Measurements from ENCODE around the gene TTC6. TPM values are rescaled to one million over a fixed set of nuclear protein-coding genes. Genes with fewer than 3 reads are reported as not detected.

TTC6 gene
- total RNA-seq, 1 donor from 2014 or later: not detected

DNA sequence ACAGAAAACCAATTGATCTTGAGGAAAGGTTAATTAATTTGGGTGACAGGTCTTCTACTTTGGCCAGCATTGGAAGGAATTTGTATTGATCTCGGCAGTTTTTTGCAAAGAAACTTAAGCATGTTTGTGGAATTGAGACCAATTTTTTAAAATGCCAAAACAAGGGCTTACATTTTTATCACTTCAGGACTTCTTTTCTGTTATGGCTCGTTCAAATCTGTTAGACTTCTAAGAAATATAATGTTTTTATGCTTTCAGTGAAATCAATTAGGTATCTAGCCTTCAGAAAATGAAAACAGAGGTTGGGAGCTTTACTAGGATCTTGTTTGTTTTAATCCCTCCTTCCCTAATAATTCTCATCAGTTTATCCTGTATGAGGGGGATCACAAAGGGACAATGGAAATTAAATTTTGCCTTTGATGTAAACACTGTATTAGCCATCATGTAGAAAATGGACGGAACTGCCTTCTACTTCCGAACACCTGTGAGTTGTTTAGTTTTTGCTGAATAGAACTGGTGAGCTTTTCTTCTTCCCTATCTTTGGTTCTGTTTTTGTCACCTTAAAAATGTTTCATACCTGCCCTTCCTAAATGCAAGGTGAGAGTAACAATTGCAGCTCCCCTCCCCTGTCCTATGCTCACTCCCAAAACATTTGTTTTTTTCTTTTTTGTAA lies 8.2 kb upstream of the TTC6 start:
- H3K36me3 Mint-ChIP-seq (ENCODE audit: low read depth, unreplicated experiment): peaks cover 1% of the 10 kb centered on the region
- no peak overlapping the region for H2AFZ ChIP-seq (ENCODE audit: low read depth, low read length)
- H3K4me2 ChIP-seq (ENCODE audit: low read length): no peak overlapping the region

DNA sequence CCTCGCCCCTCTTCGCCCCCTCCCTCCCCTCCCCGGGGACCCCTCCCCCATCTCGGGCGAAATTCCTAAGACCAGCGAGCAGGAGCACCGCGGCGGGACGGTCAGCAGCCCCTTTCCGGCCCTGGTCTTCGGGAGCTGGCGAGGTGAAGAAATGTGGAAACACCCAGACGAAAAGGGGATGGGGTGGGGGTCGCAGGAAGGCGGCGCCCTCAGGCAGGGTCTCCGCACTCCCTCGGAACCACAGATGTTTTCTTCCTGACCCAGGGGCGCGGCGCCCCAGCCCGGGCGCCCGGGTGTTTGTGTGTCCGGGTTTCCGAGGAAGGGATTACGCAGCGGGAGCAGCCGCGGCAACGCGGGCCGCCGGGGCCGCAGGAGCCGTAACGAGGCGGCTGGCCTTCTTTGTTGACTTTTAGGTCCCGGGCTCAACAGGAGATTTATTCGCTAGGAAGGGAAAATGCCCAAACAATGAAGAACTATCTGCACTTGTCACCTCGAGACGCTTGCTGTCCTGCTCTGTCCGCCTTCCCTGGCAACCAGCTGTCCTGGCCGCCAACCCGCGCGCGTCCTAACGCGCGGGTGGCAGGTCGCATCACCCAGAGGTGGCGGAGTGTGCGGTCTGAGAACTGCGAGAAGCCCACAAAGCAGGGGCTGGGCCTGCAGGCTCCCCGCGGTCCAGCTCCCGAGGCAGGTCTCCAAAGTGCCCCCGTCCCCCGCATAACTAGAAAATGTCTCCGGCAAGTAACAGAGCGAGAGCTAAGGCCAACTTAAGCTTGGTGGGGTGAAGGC lies 7.4 kb upstream of the TTC6 start:
- Histone ChIP-seq H3K4me3 (ENCODE audit: insufficient read depth, low read depth, low read length) (no peak overlapping the region), H3K27ac (ENCODE audit: low read depth, low read length) (no peak overlapping the region), H3K27me3 (ENCODE audit: insufficient read depth, low read length) (peaks cover 97% of the 10 kb centered on the region), H3K9me3 (ENCODE audit: insufficient read depth, low read depth, low read length) (no peaks in the 10 kb centered on the region), H3K4me1 (ENCODE audit: insufficient read depth, low read length) (peaks cover 8% of the 10 kb centered on the region), H3K36me3 (ENCODE audit: insufficient read depth, low read length) (no peaks in the 10 kb centered on the region), H3K79me2 (ENCODE audit: insufficient read depth, low read length) (no peaks in the 10 kb centered on the region), H3K4me2 (ENCODE audit: low read length) (peak overlapping the region; percentile 38), H3K9ac (ENCODE audit: low read length) (no peak overlapping the region), H4K20me1 (ENCODE audit: insufficient read depth, low read length) (peaks cover 12% of the 10 kb centered on the region), H2AFZ (ENCODE audit: low read depth, low read length) (no peak overlapping the region)
- FAIRE-seq: no peak
- peak; percentile 96 for TF ChIP-seq EZH2 (IDR thresholded peaks at IDR 0.05; ENCODE audit: insufficient read depth, low read length)
- TF ChIP-seq, protein P1, sequence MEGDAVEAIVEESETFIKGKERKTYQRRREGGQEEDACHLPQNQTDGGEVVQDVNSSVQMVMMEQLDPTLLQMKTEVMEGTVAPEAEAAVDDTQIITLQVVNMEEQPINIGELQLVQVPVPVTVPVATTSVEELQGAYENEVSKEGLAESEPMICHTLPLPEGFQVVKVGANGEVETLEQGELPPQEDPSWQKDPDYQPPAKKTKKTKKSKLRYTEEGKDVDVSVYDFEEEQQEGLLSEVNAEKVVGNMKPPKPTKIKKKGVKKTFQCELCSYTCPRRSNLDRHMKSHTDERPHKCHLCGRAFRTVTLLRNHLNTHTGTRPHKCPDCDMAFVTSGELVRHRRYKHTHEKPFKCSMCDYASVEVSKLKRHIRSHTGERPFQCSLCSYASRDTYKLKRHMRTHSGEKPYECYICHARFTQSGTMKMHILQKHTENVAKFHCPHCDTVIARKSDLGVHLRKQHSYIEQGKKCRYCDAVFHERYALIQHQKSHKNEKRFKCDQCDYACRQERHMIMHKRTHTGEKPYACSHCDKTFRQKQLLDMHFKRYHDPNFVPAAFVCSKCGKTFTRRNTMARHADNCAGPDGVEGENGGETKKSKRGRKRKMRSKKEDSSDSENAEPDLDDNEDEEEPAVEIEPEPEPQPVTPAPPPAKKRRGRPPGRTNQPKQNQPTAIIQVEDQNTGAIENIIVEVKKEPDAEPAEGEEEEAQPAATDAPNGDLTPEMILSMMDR (IDR thresholded peaks at IDR 0.05; ENCODE audit: insufficient read depth, low read depth, low read length): no peak
- H3K27me3 Mint-ChIP-seq (ENCODE audit: low read depth, unreplicated experiment): peaks cover 73% of the 10 kb centered on the region
- peaks cover 3% of the 10 kb centered on the region for H3K36me3 Mint-ChIP-seq (ENCODE audit: low read depth, unreplicated experiment)
- no peak for DNase-seq (ENCODE audit: low read depth)
- peaks cover 8% of the 10 kb centered on the region for H3K9me3 Mint-ChIP-seq (ENCODE audit: unreplicated experiment)
- peaks cover 3% of the 10 kb centered on the region for H3K4me1 Mint-ChIP-seq (ENCODE audit: low read depth, unreplicated experiment)
- H3K4me3 Mint-ChIP-seq (ENCODE audit: unreplicated experiment): peak overlapping the region; percentile 43
- no peak overlapping the region for H3K27ac Mint-ChIP-seq (ENCODE audit: unreplicated experiment)

More for the DNA sequence above, 8.2 kb upstream of the TTC6 start:
- no peak overlapping the region for H3K9ac ChIP-seq (ENCODE audit: low read length)
- no peak for TF ChIP-seq EZH2 (IDR thresholded peaks at IDR 0.05; ENCODE audit: insufficient read depth, low read length)
- TF ChIP-seq, protein P1 (IDR thresholded peaks at IDR 0.05; ENCODE audit: insufficient read depth, low read depth, low read length): no peak
- no peaks in the 10 kb centered on the region for H3K79me2 ChIP-seq (ENCODE audit: insufficient read depth, low read length)
- Mint-ChIP-seq H3K27me3 (ENCODE audit: low read depth, unreplicated experiment) (peaks cover 71% of the 10 kb centered on the region), H3K9me3 (ENCODE audit: unreplicated experiment) (peaks cover 8% of the 10 kb centered on the region), H3K4me1 (ENCODE audit: low read depth, unreplicated experiment) (peaks cover 3% of the 10 kb centered on the region), H3K27ac (ENCODE audit: unreplicated experiment) (no peak overlapping the region), H3K4me3 (ENCODE audit: unreplicated experiment) (peak overlapping the region; percentile 2)
- no peak for DNase-seq (ENCODE audit: low read depth)
- no peak overlapping the region for H3K27ac ChIP-seq (ENCODE audit: low read depth, low read length)
- H3K4me1 ChIP-seq (ENCODE audit: insufficient read depth, low read length): peaks cover 9% of the 10 kb centered on the region
- peaks cover 12% of the 10 kb centered on the region for H4K20me1 ChIP-seq (ENCODE audit: insufficient read depth, low read length)
- H3K9me3 ChIP-seq (ENCODE audit: insufficient read depth, low read depth, low read length): no peaks in the 10 kb centered on the region
- H3K4me3 ChIP-seq (ENCODE audit: insufficient read depth, low read depth, low read length): no peak overlapping the region
- peaks cover 91% of the 10 kb centered on the region for H3K27me3 ChIP-seq (ENCODE audit: insufficient read depth, low read length)
- no peaks in the 10 kb centered on the region for H3K36me3 ChIP-seq (ENCODE audit: insufficient read depth, low read length)
- no peak for FAIRE-seq

DNA sequence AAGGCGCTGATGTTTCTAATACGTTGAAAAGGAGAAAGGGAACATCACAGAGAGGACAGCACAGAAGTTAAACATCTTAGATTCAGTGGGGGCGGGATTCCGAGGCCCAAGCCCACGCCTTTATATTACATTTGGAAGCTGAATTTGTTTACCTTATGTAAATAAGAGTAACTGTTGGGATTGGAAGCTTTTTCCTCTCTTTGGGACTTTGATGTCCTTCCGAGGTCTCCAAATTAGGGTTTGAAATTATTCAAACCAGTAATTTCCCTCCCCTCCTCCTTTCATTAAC lies 6.8 kb upstream of the TTC6 start:
- no peak for DNase-seq (ENCODE audit: low read depth)
- no peaks in the 10 kb centered on the region for H3K36me3 ChIP-seq (ENCODE audit: insufficient read depth, low read length)
- H3K36me3 Mint-ChIP-seq (ENCODE audit: low read depth, unreplicated experiment): peaks cover 3% of the 10 kb centered on the region
- H3K27me3 Mint-ChIP-seq (ENCODE audit: low read depth, unreplicated experiment): peaks cover 79% of the 10 kb centered on the region
- no peak for FAIRE-seq
- H3K79me2 ChIP-seq (ENCODE audit: insufficient read depth, low read length): no peaks in the 10 kb centered on the region
- no peak overlapping the region for H3K9ac ChIP-seq (ENCODE audit: low read length)
- peaks cover 3% of the 10 kb centered on the region for H3K4me1 Mint-ChIP-seq (ENCODE audit: low read depth, unreplicated experiment)
- peaks cover 99% of the 10 kb centered on the region for H3K27me3 ChIP-seq (ENCODE audit: insufficient read depth, low read length)
- H3K4me2 ChIP-seq (ENCODE audit: low read length): peak overlapping the region; percentile 38
- H3K27ac Mint-ChIP-seq (ENCODE audit: unreplicated experiment): peak overlapping the region; percentile 58
- no peak overlapping the region for H3K27ac ChIP-seq (ENCODE audit: low read depth, low read length)
- H3K4me1 ChIP-seq (ENCODE audit: insufficient read depth, low read length): peaks cover 2% of the 10 kb centered on the region
- H3K4me3 ChIP-seq (ENCODE audit: insufficient read depth, low read depth, low read length): no peak overlapping the region
- peaks cover 8% of the 10 kb centered on the region for H3K9me3 Mint-ChIP-seq (ENCODE audit: unreplicated experiment)
- H4K20me1 ChIP-seq (ENCODE audit: insufficient read depth, low read length): peaks cover 12% of the 10 kb centered on the region
- H2AFZ ChIP-seq (ENCODE audit: low read depth, low read length): no peak overlapping the region
- H3K9me3 ChIP-seq (ENCODE audit: insufficient read depth, low read depth, low read length): no peaks in the 10 kb centered on the region
- H3K4me3 Mint-ChIP-seq (ENCODE audit: unreplicated experiment): peak overlapping the region; percentile 43
- TF ChIP-seq EZH2 (IDR thresholded peaks at IDR 0.05; ENCODE audit: insufficient read depth, low read length): peak; percentile 63
- TF ChIP-seq, protein P1 (IDR thresholded peaks at IDR 0.05; ENCODE audit: insufficient read depth, low read depth, low read length): no peak

All from astrocyte (in vitro differentiated cells and primary cell).